ENCODE measurements around the gene SREBF1. TPM values are rescaled to one million over a fixed set of nuclear protein-coding genes. Genes with fewer than 3 reads are reported as not detected.

The SREBF1 gene
- total RNA-seq, 1 experiment from 2014 or later: 104 TPM

DNA sequence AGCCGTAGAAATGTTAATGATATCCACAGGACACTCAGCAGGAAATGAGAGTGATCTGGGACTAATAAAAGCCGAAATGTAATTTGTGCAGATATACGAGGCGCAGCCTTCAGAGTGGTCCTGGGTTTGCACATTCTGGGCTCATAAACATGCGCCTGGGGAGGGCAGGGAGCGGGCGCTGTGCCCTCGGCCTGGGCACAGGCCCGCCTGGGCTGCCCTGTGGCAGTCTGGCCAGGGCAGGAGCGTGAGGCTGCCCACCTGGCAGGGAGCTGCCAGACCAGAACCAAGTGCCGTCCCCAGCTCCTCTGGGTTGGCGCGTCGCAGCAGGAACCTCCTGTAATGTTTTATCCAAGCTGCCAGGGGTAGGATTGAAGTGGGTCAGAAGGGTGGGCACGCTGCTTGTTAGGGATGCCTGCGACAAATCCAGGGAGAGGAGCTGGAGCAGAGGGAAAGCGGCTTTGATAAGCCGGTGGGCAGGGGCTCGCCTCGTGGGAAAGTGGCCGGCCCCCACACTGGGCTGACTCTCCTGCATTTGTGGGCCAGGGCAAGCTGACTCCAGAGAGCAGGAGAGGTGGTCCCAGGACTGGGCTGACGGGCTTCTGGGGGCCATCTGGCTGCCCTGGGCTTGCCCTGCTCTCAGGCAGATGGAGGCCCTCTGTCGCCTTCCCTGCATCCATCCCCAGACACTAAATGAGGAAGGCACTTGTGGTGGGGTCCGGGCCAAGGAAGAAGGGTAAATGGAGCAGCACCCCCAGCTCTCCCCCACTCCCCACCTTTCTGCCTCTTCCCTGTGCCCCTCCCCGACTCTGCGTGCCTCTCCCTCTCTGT, 45.9 kb downstream of the SREBF1 start:
- CTCF ChIA-PET: no interaction called here
- Mint-ChIP-seq H3K27ac (ENCODE audit: unreplicated experiment) (no peak overlapping the region), H3K9me3 (ENCODE audit: low read depth, unreplicated experiment) (no peaks in the 10 kb centered on the region), H3K36me3 (ENCODE audit: insufficient read depth, unreplicated experiment) (peaks cover 24% of the 10 kb centered on the region), H3K4me3 (ENCODE audit: low read depth, unreplicated experiment) (no peak overlapping the region), H3K27me3 (ENCODE audit: unreplicated experiment) (no peaks in the 10 kb centered on the region), H3K4me1 (ENCODE audit: low read depth, unreplicated experiment) (peaks cover 8% of the 10 kb centered on the region)
- BruUV-seq (replicated peaks): no TSS peak
- TF ChIP-seq, protein P1, sequence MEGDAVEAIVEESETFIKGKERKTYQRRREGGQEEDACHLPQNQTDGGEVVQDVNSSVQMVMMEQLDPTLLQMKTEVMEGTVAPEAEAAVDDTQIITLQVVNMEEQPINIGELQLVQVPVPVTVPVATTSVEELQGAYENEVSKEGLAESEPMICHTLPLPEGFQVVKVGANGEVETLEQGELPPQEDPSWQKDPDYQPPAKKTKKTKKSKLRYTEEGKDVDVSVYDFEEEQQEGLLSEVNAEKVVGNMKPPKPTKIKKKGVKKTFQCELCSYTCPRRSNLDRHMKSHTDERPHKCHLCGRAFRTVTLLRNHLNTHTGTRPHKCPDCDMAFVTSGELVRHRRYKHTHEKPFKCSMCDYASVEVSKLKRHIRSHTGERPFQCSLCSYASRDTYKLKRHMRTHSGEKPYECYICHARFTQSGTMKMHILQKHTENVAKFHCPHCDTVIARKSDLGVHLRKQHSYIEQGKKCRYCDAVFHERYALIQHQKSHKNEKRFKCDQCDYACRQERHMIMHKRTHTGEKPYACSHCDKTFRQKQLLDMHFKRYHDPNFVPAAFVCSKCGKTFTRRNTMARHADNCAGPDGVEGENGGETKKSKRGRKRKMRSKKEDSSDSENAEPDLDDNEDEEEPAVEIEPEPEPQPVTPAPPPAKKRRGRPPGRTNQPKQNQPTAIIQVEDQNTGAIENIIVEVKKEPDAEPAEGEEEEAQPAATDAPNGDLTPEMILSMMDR (IDR thresholded peaks at IDR 0.05; ENCODE audit: unreplicated experiment): no peak
- intact Hi-C loops (cut with micrococcal nuclease; ENCODE audit: unreplicated experiment): no loop called here
- DNase-seq: no peak

DNA sequence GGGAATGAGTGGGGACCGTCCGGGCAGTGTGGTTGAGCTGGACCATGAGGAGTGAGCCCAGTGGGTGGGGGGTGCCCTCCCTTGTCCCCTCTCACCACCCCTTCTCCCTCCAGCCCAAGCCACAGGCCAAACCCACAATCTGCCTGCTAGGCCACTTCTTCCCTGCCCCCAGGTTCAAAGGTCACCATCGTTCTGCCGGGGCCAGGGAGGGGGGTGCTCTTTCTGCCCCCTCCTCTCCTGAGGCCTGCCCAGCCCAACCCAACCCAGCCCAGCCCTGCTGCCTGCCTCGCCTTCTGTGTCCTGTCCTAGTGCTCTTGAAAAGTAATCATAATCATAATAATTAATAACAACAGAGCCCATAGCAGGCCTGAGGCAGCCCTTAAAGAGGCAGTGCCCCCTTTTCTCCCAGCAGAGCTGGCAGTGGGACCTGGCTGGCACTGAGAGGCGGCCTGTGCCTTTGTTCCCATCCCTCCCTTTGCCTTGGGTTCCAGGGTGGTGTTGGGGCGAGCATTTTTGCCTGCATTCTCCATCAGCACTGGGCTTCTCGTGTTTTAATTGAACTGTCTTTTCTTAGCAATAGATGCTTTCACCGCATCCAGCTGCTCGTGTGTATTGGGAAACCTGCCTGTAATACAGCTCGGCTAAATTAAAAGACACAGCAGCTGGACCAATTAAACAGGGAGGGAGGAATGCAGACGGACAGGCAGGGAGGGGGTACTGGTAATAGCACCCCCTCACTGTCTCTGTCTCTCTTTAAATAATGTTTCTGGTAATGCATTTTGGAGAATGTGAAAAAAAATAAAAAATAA, 46.8 kb downstream of the SREBF1 start:
- Mint-ChIP-seq H3K4me1 (ENCODE audit: low read depth, unreplicated experiment) (peaks cover 16% of the 10 kb centered on the region), H3K4me3 (ENCODE audit: low read depth, unreplicated experiment) (no peak overlapping the region), H3K27me3 (ENCODE audit: unreplicated experiment) (no peaks in the 10 kb centered on the region), H3K9me3 (ENCODE audit: low read depth, unreplicated experiment) (no peaks in the 10 kb centered on the region), H3K27ac (ENCODE audit: unreplicated experiment) (no peak overlapping the region), H3K36me3 (ENCODE audit: insufficient read depth, unreplicated experiment) (peaks cover 24% of the 10 kb centered on the region)
- CTCF ChIA-PET: no interaction called here
- TF ChIP-seq, protein P1 (IDR thresholded peaks at IDR 0.05; ENCODE audit: unreplicated experiment): no peak
- DNase-seq: no peak
- BruUV-seq (replicated peaks): no TSS peak
- intact Hi-C loops (cut with micrococcal nuclease; ENCODE audit: unreplicated experiment): loop anchor here (10.0 kb wide), 1 partner anchor 55 kb away; no protein-coding TSS in a partner anchor

DNA sequence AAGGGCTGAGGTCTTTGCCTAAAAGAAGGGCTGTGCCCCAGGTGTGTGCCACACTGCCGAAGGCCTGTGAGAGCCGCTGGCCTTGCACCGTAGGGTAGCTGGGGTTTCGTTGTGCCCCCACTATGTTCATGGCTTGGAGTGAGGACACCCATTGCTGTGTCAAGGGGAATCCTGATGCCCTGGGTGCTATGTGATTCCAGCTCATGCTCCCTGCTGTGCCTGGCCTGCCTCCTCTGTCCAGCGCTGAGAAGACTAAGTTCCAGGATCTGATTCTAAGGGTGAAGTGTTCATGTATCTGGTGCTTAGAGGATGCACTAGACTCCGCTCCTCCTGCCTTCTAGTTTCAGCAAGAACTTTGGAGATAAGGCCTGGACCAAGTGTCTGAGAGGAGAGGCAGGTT, 47.4 kb downstream of the SREBF1 start:
- DNase-seq: no peak
- Mint-ChIP-seq H3K4me1 (ENCODE audit: low read depth, unreplicated experiment) (peaks cover 19% of the 10 kb centered on the region), H3K27ac (ENCODE audit: unreplicated experiment) (no peak overlapping the region)

DNA sequence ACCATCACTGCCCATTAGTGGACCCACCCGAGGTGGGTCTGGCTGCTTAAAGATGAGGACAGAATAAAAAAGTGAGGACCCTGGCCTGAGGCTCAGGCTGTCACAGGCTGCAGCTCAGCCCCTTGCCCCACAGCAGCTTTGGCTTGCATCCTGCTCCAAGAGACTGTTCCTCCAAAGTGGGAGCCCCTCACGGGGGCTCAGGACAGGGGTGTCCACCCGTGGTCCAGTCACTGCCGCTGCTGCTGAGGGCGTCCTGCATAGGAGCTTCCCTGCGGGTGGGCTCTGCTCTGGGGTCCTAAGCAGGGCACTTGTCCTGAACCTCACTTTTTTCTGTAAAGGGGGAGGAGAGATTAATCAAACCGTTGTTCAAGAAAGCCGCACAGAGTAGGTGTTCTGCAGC, 47.8 kb downstream of the SREBF1 start:
- intact Hi-C loops (cut with micrococcal nuclease; ENCODE audit: unreplicated experiment): loop anchor here (10.0 kb wide), 1 partner anchor 54 kb away; no protein-coding TSS in a partner anchor
- DNase-seq: no peak
- no peak overlapping the region for H3K4me3 Mint-ChIP-seq (ENCODE audit: low read depth, unreplicated experiment)
- TF ChIP-seq, protein P1 (IDR thresholded peaks at IDR 0.05; ENCODE audit: unreplicated experiment): no peak
- H3K9me3 Mint-ChIP-seq (ENCODE audit: low read depth, unreplicated experiment): no peaks in the 10 kb centered on the region
- no TSS peak for BruUV-seq (replicated peaks)
- H3K27me3 Mint-ChIP-seq (ENCODE audit: unreplicated experiment): no peaks in the 10 kb centered on the region
- CTCF ChIA-PET: no interaction called here
- peaks cover 22% of the 10 kb centered on the region for H3K4me1 Mint-ChIP-seq (ENCODE audit: low read depth, unreplicated experiment)
- no peak overlapping the region for H3K27ac Mint-ChIP-seq (ENCODE audit: unreplicated experiment)
- peaks cover 17% of the 10 kb centered on the region for H3K36me3 Mint-ChIP-seq (ENCODE audit: insufficient read depth, unreplicated experiment)

More for the DNA sequence above, 47.4 kb downstream of the SREBF1 start:
- no peaks in the 10 kb centered on the region for H3K27me3 Mint-ChIP-seq (ENCODE audit: unreplicated experiment)
- CTCF ChIA-PET: no interaction called here
- TF ChIP-seq, protein P1 (IDR thresholded peaks at IDR 0.05; ENCODE audit: unreplicated experiment): no peak
- no TSS peak for BruUV-seq (replicated peaks)
- peaks cover 21% of the 10 kb centered on the region for H3K36me3 Mint-ChIP-seq (ENCODE audit: insufficient read depth, unreplicated experiment)
- no peaks in the 10 kb centered on the region for H3K9me3 Mint-ChIP-seq (ENCODE audit: low read depth, unreplicated experiment)
- H3K4me3 Mint-ChIP-seq (ENCODE audit: low read depth, unreplicated experiment): no peak overlapping the region
- intact Hi-C loops (cut with micrococcal nuclease; ENCODE audit: unreplicated experiment): loop anchor here (10.0 kb wide), 1 partner anchor 55 kb away; no protein-coding TSS in a partner anchor
